Vagina (tissue), 2 donors: ENCODE measurements around the gene ATF7.

Experiments
- POLR2A ChIP-seq, 2 donors: fragments of 450-650 bp; IDR thresholded peaks; one replicate each; pipeline ENCODE4 v1.6.1; 2017; ENCODE audit warnings: antibody characterized with exemption in 2 of 2, mild to moderate bottlenecking in 2 of 2, moderate library complexity in 2 of 2
- POLR2AphosphoS5 ChIP-seq, 2 donors: sonication (generic); formaldehyde crosslinking; IDR thresholded peaks; one replicate each; pipeline ENCODE4 v1.9.0; 2017; ENCODE audit warnings: antibody characterized with exemption in 2 of 2, mild to moderate bottlenecking in 2 of 2, low read depth in 1 of 2; ENCODE audit not compliant: insufficient read depth in 1 of 2
- TF ChIP-seq, protein P1 (sequence below), 3 experiments: fragments of 450-650 bp in 2 of 3; fragments of 200-600 bp in 1 of 3; sonication (generic) in 1 of 3; IDR thresholded peaks; one replicate each; pipeline ENCODE4 v1.5.1; 2017 to 2019; ENCODE audit warnings: antibody characterized with exemption in 3 of 3, mild to moderate bottlenecking in 2 of 3, moderate library complexity in 2 of 3

DNA sequence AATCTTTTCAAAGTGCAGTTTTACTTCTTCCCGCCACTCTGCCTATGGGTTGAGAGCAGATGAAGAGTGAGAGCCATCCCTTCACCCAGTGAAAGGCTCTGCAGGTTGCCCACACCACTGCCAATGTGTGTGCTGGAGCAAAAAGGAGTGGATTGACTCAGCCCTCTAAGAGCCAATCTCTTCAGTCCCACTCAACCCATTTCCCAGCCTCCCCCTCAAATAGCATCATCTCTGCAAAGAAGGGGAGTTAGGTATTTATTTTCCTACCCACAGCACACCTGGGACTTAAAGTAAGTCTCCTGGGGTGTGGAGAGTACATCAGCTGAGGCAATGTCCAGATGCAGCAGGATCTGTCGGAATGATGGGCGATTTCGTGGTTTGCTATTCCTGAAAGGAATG, 142.2 kb downstream of the ATF7 start:
- TF ChIP-seq POLR2A (IDR thresholded peaks at IDR 0.05) = no peak
- TF ChIP-seq, protein P1, sequence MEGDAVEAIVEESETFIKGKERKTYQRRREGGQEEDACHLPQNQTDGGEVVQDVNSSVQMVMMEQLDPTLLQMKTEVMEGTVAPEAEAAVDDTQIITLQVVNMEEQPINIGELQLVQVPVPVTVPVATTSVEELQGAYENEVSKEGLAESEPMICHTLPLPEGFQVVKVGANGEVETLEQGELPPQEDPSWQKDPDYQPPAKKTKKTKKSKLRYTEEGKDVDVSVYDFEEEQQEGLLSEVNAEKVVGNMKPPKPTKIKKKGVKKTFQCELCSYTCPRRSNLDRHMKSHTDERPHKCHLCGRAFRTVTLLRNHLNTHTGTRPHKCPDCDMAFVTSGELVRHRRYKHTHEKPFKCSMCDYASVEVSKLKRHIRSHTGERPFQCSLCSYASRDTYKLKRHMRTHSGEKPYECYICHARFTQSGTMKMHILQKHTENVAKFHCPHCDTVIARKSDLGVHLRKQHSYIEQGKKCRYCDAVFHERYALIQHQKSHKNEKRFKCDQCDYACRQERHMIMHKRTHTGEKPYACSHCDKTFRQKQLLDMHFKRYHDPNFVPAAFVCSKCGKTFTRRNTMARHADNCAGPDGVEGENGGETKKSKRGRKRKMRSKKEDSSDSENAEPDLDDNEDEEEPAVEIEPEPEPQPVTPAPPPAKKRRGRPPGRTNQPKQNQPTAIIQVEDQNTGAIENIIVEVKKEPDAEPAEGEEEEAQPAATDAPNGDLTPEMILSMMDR (IDR thresholded peaks at IDR 0.05) = no peak
- no peak for TF ChIP-seq POLR2AphosphoS5 (IDR thresholded peaks at IDR 0.05; ENCODE audit: insufficient read depth in 1 of 2, low read depth in 1 of 2)
